OCI-LY7 (cell line): ENCODE measurements around the gene PBX1.

Experiments used
- EZH2phosphoT487 ChIP-seq: fragments of 200-600 bp; sonication (generic); IDR thresholded peaks from 2 replicates; pipeline ENCODE4 v1.6.1; 2018; ENCODE audit warnings: low read depth, borderline replicate concordance, mild to moderate bottlenecking, mixed run types, antibody characterized with exemption, low read length, moderate library complexity, mixed read lengths
- TF ChIP-seq, protein P1 (sequence below): fragments of 200-600 bp; sonication (generic); conservative IDR thresholded peaks from 2 replicates; pipeline ENCODE4 v1.5.1; 2014; ENCODE audit warnings: mild to moderate bottlenecking, antibody characterized with exemption, low read length, moderate library complexity, mixed read lengths

DNA sequence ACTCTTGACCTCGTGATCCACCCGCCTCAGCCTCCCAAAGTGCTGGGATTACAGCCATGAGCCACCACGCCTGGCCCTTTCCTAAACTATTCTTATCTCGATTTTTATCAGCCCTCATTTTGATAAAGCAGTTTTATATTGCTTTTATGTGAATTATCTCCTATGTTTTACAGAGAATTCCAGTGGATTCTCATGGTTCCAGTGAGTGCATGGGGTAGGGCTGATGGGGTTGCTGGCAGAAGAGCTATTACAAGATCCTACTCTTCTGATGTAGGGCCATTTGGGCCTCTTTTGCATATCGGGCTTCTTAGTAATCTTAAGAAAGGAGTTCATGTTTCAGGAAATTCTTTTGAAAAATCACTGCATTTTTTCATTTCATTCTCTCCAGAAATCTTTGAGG lies 187.6 kb downstream of the PBX1 start:
- TF ChIP-seq, protein P1, sequence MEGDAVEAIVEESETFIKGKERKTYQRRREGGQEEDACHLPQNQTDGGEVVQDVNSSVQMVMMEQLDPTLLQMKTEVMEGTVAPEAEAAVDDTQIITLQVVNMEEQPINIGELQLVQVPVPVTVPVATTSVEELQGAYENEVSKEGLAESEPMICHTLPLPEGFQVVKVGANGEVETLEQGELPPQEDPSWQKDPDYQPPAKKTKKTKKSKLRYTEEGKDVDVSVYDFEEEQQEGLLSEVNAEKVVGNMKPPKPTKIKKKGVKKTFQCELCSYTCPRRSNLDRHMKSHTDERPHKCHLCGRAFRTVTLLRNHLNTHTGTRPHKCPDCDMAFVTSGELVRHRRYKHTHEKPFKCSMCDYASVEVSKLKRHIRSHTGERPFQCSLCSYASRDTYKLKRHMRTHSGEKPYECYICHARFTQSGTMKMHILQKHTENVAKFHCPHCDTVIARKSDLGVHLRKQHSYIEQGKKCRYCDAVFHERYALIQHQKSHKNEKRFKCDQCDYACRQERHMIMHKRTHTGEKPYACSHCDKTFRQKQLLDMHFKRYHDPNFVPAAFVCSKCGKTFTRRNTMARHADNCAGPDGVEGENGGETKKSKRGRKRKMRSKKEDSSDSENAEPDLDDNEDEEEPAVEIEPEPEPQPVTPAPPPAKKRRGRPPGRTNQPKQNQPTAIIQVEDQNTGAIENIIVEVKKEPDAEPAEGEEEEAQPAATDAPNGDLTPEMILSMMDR = no peak
- no peak for TF ChIP-seq EZH2phosphoT487
